ENCODE data around the gene TMEM117.

TMEM117 gene

DNA sequence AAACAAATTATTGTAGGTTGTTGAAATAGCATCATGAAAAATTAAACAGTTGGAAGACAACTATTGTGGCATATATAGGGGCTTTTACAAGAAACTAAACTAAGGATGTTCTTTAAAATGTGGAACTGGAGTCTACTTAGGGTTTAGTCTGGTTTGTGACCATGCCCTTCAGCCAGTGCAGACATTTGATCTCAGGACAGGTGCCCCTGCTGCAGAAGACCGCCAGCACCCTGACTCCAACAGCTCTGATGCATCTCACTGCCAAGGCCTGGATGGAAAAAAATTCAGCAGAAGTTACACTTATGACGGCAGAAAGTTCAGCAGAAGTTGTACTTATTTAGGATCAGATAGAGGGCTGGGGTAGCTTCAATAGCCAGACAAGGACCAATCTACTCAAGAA lies 51.5 kb downstream of the TMEM117 start:
- no peak for DNase-seq

DNA sequence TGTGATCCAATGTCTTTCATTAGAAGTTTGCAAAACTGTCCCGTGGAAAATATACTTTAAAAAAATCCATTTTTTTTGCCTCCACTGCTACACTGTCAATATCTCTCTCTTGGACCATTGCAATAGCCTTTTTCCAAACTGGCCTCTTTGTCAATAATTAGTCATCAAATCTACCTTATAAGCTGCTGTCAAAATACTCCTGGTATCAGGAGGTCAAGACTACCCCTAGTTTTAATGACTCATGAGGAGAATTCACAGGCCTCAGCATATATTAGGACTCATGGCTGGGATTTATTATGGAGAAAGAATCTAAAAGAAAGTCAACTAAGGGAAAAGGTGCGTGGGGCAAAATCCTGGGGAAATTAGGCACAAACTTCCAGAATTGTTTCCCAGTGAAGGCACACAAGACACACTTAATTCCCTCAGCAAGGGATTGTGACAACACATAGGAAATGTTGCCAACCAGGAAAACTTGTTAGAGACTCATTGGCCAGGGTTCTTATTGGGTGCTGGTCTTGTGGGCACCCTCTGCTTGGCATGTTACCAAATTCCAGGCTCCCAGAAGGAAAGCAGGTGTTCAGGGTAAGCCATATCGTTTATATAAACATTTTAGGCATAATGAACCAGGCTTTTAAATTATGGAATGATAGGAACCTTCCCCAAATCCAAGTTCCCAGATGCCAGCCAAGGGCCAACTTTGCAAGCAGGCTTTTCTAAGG lies 56.1 kb downstream of the TMEM117 start:
- no peak for DNase-seq

DNA sequence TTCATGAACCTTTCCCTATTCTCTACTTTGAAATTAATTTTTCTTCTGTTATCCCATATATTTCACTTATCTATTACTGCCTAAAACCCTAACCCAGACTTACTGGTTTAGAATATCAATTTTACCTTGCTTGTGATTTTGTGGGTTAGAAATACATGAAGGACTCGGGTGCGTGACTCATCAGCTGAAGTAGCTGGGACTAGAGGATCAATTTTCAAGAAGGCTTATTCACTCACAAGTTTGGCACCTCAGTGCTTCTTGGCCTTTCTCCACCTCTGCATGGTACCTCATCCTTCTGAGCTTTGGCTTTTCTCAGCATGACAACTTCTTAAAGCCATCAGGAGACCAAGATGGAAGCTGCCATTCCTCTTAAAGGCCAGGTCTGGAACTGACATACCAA lies 57.8 kb downstream of the TMEM117 start:
- no peak for DNase-seq

DNA sequence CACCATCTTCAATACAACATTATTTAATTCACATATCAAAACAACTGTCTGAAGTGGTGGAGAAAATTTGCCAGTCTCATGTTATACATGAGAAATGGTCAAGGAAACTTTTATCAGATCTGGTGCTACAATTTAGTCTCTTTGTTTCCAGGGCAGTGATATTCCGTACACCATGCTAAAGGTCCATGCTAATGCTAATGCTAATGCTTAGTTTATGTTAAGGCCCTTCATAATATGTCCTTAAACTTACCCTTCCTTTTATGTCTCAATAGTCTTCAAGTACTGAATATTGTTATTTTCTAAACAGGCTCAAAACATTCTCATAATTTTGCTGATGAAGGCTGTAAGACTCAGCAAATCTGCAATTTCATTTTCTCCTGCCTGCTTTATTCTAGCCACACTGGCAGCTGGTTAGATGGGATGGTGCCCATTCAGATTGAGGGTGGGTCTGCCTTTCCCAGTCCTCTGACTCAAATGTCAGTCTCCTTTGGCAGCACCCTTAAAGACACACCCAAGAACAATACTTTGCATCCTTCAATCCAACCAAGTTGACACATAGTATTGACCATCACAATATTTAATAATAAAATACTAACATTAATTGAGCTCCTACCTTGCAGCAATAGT lies 59.8 kb downstream of the TMEM117 start:
- no peak for DNase-seq

DNA sequence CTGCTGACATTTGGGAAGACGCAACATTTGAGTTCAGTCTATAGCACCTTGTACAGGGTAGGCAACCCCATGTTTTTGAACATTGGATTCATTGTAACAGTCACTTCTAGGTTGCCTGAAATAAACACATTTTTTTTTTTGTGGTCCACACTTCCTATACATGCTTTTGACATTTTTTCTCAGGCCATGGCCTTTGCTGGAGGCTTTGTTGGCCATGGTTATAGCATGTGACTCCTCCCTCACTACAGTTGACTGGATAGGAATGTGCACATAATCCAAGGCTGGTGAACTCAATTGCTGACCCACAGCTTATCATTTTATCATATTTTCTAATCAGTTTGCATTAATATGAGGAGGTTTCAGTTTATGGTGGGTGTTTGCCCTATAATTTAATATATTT lies 60.6 kb downstream of the TMEM117 start:
- no peak for DNase-seq

DNA sequence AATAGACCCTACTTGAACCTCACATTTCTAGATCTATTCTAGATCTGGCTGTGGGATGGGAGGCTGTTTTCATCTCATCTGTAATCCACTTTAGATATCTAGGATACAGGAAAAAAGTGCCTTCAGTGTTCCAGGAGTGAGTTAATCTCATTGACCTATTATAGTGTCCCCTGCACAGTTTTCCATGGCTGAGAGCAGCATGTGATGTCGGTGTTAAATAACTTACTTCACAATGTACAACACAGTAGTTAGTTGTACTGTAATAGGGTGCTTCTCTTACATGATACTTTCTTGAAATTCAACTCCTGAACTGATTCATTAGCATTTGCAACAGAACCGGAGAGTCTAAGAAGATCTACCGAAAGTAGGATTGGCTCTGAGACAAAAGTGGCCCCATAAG lies 62.6 kb downstream of the TMEM117 start:
- DNase-seq, result no peak

DNA sequence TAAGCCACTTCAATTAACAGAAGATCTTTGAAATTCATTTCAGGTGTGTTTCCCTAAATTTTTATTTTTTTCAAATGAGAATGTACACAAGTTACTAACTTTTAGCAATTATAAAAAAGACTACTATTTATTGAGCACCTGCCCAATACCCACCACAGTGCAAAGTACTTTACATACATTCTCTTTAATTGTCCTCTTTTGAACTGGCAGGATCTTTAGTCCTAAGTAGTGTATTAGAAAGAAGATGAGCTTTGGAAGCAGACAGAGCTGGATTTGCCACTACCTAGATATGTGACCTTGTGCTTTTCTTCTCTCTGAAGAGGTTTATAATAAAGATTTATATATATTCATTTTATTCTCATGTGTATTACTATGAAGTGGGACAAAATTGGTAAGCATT lies 63.7 kb downstream of the TMEM117 start:
- DNase-seq, result no peak

DNA sequence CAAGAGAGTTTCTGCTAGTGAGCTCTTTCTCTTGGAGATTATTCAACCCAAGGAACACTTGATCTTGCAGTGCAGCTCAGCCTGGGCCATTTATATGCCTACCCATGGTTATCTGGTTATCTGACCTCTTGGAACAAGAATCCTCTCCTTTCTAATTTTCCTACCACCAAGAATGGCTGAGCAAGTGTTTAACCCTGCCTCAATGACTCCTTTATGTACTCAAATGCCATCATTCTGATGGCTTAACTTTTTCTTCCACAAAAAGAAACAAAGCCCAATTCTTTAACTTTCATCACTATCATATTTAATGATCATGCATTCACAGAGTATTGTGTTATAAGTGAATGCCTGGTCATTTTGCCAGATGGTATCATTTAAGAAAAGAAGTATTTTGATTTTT lies 67.8 kb downstream of the TMEM117 start:
- no peak for DNase-seq

DNA sequence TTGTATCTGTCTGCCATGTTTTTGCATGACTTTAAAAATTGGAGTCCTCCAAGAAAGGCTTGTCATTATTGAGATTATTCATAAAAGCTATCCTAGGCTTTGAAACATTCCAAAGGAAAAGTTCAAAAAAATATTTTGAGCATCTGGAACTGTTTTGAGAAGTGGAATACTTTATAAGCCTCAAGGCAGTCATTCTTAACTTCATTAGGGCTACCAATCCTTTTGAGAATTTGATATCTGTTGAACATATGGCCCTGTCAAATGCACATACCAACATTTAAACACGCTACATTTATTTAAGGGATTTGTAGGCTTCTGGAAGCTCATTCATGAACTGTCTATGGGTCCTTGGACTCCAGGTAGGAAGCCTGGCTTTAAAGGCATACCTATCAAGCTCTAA lies 77.0 kb downstream of the TMEM117 start:
- DNase-seq, result no peak

DNA sequence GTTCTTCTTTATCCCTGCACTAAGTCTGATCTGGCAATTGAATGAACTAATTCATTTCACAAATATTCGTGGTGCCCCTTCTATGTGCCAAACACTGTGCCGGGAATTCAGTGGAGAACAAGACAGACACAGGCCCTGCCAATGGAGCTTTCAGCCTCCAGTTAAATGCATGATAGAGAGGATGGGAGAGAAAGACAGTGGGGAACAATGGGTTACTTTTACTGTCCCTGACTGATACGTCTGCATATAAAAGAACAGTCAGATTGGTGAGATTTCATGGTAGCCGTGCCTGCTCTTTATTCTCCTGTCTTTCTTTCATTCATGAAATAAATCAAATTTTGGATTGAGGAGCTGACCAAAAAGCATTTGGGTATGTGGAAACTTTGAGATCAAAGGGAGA lies 78.5 kb downstream of the TMEM117 start:
- no peak for DNase-seq

DNA sequence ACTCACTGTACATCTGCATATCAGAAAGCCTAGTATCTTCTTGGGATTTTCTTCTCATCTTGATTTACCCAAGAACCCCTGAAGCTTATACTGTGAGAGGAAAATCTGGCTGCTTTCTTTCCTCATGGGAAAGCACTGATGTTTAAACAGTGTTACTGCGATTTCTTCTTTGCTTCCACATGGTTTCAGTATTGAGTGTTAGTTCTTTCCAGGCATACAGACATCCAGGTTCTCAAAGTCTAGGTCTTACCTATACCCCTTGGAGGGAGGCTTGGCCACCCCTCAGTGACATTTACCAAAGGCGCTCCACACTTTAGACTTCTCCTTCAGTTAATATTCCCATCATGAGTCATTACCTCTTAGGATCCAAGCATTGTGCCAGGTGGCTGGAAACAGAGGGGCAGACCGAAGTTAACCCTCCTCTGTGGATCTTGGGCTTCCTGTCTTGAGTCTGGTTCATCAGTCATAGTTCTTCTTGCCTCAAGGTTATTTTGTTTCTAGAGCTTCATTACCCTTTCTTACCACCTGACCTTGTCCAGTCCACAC lies 79.1 kb downstream of the TMEM117 start:
- no peak for DNase-seq

DNA sequence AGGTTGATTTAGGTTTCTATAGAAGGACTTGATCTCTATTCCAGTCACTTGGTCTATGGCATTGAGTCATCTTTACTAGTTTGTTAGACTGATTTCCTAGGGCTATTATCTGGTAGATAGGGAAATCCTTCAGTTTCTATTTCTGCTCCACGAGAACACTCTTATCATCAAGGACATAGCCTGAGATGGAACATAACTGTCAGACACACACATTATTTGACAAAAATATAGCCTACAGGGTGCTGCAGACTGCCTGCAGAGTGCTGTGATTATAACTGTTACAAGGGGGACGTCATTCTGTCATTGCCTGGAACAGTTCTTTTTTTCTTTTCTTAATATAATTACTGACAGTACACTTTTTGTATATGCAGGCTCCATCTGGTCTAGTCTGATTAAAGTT lies 82.0 kb downstream of the TMEM117 start:
- DNase-seq, result no peak

DNA sequence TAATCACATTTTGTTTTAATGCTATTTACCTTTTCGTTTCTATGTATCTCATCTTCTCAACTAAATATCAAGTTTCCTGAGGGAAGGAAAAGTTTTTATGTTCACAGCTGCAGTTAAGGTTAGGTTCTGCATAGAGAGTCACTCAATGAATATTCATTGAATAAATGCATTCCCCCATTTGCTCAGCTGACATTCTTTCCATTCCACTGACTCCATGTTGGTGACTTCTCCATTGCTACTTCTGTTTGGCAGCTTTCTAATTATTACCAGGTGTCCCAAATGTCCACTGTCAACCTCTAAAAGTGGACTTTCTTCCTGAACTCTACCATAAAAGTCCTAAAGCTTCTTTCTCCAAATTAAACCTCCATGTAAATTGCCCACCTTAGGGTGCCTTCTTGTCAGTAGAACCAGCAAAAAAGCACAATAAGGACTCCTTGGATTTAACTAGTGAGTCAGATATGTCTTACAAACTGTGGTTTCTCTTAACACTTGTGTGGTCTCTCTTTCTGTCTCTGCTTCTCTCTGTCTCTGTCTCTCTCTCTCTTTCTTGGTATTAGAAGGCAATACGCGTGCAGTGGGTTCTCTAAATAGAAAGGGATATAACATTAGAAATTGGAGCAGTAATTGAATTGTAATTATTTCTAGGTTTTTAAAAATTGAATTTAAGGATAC lies 85.9 kb downstream of the TMEM117 start:
- DNase-seq, result no peak

DNA sequence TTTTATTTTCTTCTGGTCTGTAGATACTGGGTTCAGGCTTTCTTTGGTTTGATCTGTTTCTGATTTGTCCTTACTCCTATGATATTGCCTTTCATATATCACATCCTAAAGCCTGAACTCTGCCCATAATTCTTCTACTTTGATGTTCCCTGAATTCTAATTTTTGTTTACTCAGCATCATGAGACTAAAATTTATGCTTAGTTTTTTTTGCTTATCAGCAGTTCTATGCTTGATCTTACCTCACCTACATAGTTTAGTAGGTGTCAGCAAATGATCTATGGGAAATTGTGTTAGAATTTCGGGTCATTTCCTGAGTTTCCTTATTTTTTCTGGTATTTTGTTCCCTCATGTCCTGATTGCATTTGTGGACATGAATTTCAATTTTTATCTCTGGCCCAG lies 94.2 kb downstream of the TMEM117 start:
- no peak for DNase-seq

DNA sequence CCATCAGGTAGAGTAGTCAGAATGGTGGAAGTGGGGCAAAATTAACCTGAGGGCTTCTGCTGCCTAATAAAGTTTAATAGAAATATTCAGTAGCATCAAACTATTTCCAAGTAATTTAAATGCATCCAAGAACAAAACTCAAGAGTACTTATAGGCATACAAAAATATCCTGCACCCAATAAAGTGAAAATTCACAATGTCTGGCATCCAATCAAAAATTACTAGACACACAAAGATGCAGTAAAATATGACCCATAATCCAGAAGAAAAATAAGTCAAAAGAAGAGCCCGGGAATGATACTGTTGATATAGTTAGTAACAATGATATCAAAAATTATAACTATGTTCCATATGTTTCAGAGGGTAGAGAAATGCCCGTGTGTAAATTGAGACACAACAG lies 95.3 kb downstream of the TMEM117 start:
- no peak for DNase-seq

DNA sequence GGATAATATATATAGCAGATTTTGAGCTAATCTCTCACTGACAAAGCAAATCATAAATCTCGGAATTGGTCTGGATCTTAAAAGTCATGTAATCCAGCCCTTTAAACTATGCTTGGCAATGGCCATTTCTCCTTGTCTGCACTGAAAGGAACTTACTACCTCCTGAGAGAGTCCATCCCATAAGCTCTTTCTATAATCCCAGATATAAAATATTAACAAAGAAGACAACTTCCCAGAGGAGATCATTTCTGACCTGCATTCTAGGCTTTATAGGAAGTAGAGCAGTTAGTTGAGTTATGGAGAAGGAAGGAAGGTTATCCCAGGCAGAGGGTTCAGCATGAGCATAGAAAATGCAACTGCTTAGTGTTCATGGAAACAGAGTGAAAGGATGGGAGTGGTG lies 99.7 kb downstream of the TMEM117 start:
- DNase-seq, result no peak

DNA sequence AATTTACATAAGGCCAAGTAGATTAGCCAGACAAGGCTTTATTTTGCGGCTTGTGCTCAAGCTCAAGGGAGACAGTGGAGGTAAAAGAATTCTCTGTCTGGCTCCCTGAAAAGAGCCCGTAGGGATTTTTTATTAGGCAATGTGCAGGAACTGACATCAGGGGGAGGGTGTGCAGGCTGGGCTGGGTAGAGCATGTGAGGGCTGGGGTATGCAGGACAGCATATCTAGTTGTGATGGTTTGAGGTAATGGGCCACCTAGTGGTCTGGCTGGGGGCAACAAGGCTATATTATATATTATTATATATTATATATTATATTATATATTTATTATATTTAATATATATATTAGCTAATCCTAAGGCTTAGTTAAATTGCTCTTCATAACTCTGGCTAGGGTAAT lies 102.1 kb downstream of the TMEM117 start:
- no peak for DNase-seq

DNA sequence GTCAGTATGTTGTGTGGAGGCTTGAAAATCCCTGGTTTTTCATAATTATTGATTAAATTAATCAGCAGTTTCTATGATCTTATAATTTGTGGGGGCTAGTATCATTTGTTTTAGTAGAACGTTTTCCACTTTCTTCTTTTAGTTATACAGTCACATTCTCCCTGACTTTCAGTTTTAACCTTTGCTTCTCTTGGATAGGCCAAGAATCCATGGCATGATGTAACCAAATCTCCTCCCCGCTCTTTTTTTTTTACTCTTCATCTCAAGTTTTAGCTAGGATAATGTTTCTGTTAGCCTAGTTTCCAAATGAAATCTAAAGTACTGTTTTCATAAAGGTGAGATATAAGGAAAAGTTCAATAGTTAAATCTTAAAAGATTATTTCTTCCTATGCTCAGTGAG lies 106.5 kb downstream of the TMEM117 start:
- no peak for DNase-seq

DNA sequence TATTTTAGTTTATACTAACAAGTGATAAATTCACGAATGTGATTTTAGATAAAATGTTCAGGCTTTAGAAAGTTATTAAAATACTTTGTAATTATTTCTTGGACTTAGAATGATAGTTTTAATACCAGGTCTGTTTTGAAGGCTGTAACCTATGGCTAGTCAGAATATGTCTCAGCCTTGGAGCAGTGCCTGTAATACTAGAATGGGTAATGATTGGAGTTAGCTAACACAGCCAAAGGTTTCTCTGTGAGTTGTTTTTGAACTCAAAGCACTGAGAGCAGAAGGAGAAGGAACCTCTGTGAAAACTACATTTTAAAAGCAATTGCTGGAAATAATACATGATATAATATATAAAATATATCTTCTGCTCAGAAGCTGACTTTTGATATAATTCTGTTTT lies 110.1 kb downstream of the TMEM117 start:
- DNase-seq, result no peak

DNA sequence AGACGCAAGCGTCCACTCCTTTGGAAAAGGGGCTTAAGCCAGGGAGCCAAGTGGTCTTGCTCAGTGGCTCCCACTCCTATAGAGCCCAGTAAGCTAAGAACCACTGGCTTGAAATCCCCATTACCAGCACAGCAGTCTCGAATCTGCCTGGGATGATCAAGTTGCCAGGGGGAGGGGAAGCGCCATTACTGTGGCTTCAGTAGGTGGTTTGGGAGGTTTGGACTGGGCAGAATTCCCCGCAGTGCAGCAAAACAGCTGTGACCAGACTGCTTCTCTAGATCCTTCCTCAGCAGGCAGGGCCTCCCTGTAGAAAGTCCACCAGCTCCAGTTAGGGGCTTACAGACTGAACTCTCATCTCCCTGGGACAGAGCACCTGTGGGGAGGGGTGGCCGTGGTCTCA lies 115.4 kb downstream of the TMEM117 start:
- DNase-seq, result no peak

DNA sequence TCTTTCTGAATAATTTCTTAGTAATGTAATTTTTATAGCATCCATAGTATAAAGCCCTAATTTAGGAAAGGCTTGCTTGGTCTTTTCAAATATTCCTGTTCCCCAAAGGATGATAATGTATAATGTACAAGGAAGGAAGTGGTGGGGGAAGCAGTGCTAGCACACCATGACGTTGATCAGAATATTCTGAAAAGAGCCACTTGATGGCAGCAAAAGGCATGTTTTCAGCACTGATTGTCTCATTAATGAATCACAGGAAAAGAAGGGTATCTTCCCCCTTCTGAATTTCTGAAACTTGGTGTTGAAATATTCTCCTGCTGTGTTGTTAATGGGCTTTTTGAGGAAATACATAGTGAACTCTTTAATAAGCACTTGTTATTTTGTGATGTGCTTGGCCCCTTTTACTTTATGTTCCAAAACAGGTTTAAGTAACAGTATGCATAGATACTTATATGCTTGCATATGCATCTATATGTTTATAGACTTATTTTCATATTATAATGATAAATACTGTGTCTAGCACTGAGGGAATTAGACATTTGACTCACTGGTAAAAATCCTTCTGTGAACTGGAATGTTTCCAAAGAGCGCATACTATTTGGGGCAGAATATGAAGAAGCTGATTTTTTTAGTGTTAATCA lies 122.0 kb downstream of the TMEM117 start:
- peak; percentile 25 for DNase-seq

DNA sequence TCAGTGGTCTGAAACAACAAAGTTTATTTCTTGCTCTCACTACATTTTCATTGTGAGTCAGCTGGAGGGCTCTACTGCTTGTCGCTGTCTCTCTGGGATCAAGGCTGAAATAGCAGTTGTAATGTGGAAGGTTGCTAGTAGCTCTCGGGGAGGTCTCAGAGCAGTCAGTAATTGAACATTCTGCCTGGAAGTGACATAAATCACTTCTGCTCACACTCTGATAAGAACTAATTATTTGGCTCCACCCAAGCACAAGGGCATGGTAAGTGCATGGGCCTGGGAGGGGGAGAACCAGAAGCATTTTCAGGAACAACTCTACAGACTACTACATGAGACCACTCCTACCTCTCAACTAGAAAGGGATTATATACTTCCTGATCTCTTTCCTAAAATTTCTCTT lies 128.2 kb downstream of the TMEM117 start:
- no peak for DNase-seq

DNA sequence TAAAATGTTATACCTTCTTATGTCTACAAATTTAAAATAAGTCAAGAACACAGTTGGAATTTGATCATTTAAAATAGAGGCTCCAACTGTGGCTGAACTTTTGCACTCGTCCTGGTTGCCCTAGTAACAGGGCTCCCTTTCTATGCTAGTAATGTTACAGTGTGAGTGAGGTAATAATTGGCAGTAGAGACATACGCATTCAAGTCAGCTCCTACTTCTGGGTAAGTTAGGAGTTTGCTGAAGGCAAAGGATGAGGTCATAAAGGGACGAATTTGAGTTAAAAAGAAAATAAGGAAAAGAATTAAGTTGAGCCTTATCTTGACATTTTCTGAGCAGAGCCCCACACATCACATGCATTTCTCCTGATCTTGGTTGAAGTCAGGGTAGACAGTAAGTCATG lies 129.1 kb downstream of the TMEM117 start:
- peak; percentile 11 for DNase-seq

DNA sequence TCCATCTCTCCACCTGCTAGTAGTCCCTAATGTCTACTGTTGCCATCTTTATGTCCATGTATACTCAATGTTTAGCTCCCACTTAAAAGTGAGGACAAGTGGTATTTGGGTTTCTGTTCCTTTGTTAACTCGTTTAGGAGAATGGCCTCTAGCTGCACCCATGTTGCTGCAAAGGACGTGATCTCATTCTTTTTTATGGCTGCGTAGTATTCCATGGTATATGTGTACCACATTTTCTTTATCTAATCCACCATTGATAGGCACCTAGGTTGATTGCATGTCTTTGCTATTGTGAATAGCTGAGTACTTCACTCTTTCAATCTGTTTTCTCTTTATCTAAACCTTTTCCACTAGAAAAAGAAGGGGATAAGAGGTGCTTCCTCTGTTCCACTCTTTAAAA lies 130.0 kb downstream of the TMEM117 start:
- DNase-seq, result no peak

Measured in NCI-H446 treated with DMSO at 0.1 percent for 48 hours (cell line).